SW480 (cell line): ENCODE measurements around the gene SWT1.

ENCODE experiments used
- DNase-seq: peaks from one replicate; pipeline ENCODE4 v3.0.0-alpha.2; 2016; ENCODE audit warnings: low spot score

Gene SWT1

DNA sequence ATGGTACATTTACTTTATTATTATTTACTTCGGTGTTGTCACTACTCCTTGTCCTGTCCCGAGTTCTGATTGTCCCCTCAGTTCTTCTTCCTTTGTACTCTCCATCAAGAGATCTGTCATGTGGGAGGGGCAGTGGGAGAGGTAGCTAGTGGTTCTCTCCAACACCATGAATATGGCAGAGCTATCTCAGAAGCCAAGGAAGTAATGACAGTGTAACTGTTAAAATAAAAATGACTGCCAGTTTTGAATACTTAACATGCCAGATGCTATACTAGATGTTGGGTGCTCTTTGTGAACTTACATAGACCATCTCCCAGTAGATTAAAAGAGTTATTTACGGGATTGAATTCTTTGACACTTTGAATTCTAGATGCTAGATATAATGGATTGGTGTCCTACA is 131.5 kb downstream of the SWT1 start:
- no peak for DNase-seq

DNA sequence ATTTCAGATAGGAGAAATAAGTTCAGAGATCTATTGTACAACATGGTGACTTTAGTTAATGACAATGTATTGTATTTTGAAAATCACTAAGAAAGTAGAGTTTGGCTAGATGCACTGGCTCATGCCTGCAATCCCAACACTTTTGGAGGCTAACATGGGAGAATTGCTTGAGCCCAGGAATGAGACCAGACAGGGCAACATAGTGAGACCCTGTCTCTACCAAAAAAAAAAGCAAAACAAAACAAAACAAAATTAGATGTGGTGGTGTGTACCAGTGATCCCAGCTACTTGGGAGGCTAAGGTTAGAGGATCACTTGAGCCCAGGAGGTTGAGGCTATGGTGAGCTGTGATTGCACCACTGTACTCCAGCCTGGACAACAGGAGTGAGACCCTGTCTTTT is 132.9 kb downstream of the SWT1 start:
- DNase-seq: no peak

DNA sequence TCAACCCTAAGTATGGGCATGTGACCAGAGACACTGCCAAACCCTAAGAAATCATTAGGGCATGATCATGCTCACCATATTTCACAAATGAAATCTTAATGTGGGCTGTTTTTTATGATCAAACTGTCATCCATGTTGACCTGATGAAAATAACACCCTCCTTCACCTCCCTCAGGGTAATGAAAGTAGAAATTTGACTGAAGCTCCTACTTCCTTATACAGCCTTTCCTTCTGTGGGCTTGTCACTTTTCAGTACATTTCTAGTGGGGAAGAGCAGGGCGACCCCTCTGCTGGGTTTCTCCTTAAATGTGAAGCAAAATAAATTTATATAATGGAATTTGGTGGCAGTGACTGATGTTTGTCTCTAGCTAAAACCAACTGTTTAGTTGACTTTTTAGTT is 134.2 kb downstream of the SWT1 start:
- no peak for DNase-seq

DNA sequence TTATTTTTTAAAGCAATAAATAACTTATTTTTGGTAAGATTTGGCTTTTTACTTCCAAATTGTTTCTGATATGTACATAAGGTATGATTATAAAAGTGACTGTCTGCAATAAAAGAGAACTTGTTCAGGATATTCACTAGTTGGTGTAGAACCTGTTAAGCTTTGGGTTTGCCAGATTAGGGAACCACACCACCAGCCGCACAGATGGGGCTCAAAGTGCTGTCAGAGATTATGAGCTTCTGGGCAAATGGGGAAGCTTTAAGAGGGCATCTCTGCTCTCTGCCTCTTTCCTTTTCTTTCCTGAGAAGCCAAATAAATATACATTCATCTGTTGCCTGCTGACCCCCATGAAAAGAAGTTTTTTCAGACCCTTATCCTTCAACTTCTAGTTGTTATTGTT is 134.7 kb downstream of the SWT1 start:
- no peak for DNase-seq

DNA sequence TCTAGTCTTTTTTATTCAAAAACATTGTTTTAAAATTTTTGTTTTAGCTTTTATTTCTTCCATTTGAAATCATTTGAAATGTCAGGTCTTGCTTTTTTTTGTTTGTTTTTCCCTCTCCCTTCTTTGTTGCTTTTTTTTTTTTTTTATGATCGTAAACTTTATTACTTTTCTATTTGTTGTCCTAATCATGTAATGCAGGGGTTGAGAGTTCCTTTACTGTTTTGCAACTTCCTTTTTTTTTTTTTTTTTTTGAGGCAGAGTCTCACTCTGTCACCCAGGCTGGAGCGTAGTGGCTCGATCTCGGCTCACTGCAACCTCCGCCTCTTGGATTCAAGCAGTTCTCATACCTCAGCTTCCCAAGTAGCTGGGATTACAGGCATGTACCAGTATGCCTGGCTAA is 135.3 kb downstream of the SWT1 start:
- DNase-seq: no peak

DNA sequence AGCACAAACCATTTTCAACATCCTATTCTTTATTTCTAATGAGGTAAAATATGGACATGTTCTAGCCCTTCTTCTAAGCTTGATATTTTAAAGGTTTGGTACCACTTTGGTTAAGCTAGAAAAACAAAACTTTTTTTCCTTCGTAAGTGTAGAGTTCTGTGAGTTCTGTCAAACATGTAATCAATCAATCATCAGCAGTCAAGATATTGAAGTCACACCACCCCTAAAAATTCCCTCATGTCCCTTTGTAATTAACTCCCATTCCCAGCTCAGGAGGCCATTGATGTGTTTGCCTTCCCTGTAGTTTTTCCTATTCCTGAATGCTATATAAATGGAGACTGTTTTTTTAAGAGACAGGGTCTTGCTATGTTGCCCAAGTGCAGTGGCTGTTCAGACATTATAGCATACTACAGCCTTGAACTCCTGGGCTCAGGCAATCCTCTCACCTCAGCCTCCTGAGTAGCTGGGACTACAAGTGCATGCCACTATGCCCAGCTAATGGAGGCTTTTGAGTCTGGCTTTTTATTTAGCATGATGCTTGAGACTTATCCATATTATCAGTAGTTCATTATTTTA is 137.1 kb downstream of the SWT1 start:
- no peak for DNase-seq

DNA sequence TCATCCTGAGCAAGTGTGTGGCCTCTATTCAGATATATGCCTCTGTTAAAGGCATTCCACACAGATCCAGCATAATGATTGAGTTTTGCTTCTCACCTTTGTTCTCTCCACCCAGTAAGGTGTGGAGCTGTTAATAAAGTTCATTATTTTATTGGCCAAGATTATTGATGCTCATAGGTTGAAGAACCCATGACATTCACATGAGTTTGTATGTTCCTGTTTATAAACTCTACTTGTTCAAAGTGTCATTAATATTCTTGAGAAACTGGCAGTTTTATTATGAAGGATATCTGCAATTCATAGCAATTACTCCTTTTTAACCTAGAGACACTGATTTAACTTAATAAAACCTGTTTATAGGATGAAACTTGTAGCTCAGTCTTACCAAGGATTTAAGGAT is 138.1 kb downstream of the SWT1 start:
- DNase-seq: no peak

DNA sequence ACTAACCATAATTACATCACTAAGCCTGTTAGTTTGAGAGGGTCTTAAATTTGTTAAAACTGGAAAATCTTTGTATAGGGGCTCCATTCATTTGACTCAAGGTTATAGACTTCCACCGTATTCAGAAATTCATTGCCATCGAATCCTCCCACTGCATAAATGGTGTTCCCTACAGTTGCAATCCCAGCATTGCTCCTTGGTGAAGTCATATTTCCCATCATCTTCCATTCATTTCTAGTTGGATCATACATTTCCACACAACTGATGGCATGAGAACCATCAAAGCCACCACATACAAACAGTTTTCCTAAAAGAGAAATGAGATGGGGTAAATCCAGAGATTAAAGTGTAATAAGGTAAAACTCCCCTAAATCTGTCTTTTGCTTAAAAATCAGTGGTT is 141.0 kb downstream of the SWT1 start:
- no peak for DNase-seq

DNA sequence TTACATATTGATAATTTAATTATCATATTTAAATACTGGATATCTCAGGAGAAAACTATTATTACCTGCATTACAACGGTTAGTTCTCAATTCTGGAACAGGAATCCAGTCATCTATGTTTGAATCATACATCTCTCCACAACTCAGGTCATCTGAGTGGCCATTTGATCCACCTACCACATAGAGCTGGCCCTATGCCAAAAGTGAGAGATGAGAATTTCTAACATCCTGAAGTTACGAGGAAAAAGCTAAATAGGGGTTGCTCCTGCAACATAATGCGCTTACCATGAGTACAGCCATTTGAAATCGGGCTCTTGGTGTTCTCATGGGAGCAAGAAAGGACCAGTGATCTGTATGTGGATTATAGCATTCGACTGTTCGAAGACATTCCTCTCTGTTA is 143.2 kb downstream of the SWT1 start:
- DNase-seq: no peak

DNA sequence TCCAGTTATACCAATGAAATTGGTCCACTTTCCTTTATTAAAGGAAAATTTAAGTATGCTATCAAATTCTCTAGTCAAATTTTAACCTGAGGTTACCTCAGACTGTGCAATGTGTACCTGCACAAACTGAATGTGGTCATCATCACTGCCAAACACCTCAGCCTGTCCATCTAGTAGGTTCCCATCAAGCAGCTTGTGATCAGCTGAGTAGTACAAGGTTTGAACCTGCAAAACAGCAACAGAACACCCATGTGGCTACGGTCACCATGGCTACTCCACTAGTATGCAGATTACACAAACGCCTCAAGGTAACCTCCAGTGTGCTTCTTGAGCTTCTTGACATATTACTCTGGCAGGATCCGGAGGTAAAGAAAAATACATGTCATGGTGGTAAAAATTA is 148.5 kb downstream of the SWT1 start:
- DNase-seq: no peak

DNA sequence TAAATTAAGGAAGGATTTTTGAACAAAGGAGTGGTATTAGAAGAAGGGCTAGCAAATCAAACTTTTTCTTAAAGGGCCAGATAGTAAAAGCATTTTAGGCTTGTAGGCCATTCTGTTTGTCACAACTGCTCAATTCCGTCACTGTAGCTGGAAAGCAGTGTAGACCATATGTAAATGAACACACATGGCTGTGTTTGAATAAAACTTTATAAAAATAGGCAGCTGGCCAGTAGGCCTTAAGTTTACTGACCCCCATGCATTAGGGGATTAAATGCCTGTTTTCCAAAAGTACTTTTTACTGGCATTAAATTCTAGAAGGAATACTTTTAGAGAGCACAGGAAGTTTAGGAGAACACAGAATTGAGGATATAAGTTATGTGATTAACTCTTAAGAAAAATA is 151.2 kb downstream of the SWT1 start:
- DNase-seq: no peak

DNA sequence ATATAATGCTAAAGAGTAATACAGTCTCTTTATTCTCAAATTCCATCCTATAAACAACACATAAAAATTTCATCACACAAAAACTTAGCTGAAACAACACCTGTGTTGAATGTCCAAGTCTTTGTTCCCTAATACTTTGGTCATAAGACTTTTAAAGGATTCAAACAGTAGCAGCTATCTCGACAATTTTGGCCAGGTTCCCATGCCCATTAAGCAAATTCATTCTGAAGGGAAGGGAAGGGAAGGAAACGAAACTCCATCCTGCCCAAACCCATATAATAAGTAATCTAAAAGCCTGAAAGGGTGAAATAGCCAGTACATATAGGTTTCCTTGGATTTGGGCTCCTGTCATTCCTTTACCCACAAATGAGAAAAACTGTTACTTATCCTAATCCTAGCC is 152.6 kb downstream of the SWT1 start:
- no peak for DNase-seq

DNA sequence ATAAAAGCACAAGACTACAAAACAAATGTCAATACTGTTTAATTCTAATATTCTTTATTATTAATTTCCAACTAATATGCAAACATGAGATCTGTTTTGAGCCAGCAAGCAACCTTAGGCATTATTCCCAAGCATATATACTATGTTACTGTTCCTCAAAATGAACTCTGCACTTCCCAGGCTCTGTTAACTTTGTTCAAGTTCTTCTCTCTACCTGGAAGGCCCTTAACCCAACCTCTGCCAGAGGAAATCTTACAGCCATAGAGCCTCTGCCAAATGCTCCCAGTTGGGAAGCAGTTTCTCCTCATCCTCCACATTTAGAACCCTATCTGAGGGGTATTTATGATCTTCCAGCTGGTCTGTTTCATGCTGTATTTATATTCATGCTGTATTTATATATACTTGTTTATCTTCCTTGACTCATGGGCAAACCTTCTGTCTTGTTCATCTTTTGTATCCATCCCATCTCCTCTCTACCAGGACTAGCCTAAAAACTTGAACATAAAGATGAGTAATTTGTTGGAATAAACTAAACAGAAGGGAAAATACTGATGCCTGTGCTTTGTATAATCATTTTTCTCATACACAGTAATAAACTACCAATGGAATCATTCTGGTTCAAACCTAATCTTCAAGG is 154.7 kb downstream of the SWT1 start:
- no peak for DNase-seq

DNA sequence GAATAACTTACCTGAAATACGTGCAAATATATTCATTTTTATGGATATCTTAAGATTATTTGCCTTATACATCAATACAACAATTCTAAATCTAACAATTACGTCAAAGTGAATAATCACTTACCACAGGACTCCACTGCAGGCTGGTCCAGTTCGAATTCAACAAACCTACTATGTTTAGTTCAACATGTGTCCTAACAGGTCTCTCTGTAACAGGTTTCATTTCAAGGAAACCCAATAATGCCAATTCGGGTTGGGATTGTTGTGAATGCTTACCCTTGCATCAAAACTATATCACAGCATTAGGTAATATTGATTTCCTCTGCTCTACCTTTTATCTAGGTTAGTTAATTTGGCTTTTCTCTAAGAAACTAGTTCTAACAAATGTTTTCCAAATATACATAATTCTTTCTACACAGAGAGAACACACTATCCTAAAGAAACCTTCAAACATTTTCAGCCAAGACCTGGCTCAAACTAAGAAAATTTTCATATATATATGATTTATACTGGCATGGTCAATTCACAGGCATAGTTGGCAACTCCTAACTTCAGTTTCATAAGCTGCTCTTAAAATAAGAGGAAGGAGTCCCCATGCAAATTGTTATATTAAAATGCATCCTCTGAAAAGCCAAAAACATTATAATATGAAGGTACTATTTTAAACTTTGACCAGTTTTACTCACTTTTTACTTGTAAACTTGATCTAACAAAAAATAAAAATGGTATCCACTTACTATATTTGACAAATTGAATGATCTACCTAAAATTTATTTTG is 155.6 kb downstream of the SWT1 start:
- no peak for DNase-seq

DNA sequence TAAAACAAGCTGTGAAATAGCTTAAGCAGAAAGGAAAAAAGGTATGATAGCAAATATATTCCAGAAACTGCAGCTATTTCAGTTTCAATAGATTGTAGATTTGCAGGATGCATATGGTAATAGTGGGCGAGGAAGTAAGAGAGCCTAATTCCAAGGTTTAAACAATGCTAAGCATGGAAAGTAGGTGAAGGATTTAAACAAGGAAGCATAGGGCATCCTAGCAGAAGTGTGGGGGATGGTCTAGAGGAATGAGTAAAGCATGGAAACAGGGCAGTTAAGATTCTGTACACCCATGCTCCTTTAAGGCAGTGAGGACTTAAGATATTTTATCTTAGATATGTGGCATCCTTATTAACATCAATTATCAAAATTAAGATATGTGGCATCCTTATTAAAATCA is 157.4 kb downstream of the SWT1 start:
- DNase-seq: no peak

DNA sequence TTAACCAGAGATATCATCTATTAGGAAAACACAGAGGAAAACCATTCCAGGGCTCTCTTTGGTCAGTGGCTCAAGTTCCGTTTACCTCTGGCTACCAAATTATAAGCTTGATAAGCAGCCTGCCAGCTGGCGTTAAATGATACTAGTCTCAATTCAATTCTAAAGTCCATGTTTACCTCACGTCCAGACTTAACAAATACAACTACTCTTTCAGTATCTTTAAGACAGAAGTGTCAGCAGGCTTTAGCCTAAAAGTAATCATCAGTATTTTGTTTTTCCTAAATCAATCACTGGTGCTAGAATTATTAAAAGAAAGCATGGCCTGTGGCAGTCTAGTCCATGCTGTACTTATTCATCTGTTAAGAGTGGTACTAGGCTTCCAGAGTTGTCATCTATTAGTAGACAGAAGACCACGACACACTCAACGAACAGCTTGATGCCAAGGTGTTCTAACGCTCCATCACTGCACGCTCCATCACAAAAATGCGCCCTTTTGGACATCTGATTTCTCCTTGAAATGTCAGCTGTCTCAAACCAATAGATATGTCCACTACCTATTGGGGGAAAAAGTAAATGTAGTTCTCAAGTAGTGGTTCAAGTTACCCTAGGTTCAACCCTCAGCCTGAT is 158.6 kb downstream of the SWT1 start:
- peak; percentile 24 for DNase-seq

DNA sequence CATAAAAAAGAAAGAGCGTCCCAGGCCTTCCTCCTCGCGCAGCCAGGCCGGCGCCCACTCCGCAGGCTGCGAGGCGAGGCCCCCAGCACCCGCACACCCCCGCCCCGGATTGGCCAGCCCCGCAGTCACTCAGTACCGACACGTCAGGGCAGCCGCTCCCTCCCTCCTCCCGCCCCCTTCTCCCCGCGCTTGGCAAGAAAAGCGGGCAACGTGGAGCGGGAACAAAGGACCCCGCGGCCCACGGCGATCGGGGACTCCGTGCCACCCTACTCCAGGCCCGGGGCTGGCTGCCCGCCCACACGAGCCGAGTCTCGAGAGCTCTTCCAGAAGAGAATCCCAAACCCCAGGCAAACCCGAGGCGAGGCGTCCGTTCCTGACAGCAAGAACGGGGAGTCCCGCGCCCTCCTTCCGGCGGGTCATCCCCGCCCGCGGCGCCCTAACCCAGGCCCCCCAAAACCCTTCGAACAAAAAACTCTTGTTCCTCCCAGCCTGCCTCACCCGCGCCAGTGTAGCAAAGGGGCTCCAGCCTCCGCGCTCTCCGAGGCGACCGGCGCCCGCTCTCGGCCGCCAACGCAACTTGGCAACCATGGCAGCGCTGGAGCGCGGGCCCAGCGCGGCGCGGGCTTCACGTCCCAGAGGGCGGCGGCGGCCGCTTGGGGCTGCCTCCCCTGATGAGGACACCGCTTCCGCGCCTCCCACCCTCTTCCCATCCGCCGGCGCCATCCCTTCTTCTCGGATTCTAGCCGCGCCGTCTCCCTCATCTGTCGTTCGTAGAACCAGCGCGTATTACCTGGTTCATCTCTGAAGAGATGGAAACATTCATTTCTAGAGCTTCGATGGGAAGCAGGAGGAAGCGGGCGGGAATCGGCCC is 159.4 kb downstream of the SWT1 start:
- peak; percentile 76 for DNase-seq

DNA sequence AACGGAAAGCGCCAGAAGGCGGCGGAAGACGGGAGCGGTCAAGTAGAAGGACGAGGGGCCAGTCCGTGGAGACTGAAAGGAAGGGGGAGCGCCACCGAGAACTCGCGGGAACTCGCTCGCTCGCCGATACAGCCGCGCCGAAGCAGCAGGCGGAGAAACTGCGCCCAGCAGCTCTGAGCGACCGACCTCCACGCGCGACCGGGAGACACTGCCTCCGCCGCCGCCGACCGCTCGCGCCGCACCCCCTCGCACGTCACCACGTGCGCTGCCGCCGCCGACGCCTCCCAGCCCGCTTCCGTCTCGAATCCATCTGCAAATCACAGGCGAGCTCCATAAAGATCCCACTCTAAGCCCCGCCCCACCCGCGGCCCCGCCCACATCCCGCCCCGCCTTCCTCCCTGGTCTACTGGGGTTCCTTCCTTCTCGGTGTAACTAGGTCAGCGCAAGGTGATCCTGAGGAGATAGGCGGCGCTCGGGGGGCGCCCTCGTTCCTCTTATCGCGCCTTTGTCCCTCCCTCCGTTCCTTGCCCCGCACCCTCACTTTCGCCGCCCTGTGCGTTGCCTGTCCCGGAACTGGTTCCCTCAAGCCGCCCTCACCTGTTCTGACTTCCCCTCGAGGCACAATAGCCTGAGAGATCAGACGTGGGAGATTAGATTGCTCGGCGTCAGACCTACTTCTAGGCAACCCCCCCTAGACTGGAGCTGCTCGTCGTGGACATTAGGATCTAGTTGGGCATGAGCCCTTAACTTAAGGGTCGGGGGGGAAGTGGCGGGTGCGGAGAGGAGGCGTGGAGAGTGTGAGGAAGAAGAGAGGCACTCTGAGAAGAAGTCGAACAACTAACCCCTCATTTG is 160.3 kb downstream of the SWT1 start, which contains the start of gene IVNS1ABP:
IVNS1ABP (minus strand) TSS at position 210 of the 852 bp plus-strand sequence. CDS start 7,750 bp downstream, outside the sequence.
- DNase-seq: peak; percentile 94

DNA sequence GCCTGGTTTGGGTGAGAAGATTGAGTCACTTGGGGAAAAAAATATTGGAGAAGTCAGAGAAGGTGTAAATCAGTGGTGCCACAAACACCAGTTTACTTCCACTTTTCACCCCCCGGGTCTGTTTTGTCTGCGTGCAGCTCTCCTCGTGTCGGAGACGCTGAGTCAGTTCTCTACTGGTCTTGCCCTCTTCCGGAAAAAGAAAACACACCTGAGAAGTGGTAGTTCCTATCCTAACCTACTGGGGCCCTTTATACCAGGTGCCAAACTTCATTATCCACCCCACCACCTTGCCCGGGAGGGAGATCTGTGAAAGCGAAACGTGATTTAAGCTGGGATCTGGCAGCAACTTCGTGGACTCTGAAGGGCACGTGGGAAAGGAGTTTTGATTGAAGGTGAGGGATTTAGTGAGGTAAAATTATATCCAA is 160.9 kb downstream of the SWT1 start:
- DNase-seq: peak; percentile 62

DNA sequence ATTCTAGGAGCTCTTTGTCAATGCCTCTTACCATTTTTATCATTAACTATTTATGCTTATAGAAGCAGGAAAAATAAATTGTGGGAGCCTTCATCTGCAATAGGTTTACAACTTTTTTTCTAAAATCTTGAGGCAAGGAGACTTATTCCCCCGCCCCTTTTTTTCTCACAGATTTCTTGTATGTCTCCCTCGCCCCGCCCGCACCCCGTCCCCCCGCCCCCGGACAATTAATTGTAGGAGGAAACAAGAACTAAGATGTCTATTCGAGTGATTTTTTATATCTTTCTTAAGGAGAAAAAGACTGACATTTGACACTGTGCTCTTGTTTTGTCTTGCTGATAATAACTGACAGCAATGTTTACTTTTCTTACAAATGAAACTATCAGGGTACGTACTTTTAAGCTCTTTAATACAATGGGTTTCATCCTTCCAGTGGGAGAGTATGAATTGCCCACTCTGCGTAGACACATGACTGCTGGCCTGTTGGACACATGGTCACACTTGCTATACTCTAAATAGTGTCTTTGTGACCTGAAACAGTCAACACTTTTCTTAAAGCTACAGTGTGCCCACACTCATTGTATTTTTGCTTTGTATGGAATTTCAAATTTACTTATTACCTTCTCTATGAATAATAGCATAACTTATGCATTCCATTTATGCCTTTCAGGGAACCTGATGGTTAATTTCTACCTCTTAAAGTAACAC is 161.6 kb downstream of the SWT1 start:
- DNase-seq: no peak

DNA sequence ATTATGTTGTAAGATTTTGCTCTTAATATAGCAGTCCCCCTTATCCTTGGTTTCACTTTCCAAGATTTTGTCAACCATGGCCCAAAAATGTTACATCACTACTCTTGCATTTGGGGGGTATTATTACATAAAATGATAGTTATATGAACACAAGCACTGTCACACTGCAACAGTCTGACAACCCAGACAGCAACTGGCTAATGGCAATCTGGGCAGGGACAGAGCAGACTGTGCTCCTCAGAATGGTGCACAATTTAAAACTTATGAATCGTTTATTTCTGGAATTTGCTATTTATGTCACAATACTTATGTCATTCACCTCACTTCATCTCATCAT is 162.1 kb downstream of the SWT1 start:
- DNase-seq: no peak
